Breast epithelium (tissue), 4 donors: ENCODE results near the gene BACH2. TPM values are rescaled to one million over a fixed set of nuclear protein-coding genes. Genes with fewer than 3 reads are reported as not detected.

Experiments used
- DNase-seq, 2 donors: peaks; one replicate each; pipeline ENCODE4 v3.0.0-alpha.2; 2019; ENCODE audit warnings: low spot score in 2 of 2
- H3K27ac ChIP-seq, 2 donors: fragments of 200-600 bp; sonication (generic) in 1 of 2; one replicate each; pipeline ENCODE4 v1.5.1; 2016 to 2019; ENCODE audit warnings: mild to moderate bottlenecking in 1 of 2
- H3K27me3 ChIP-seq, 2 donors: fragments of 200-600 bp; sonication (generic) in 1 of 2; one replicate each; pipeline versions ENCODE4 v1.5.1 to v1.6.0; 2017 to 2019; ENCODE audit warnings: control low read depth in 1 of 2, mild to moderate bottlenecking in 1 of 2
- H3K36me3 ChIP-seq: fragments of 200-600 bp; one replicate; pipeline ENCODE4 v1.5.1; 2019
- H3K4me1 ChIP-seq, 2 donors: fragments of 200-600 bp; sonication (generic); one replicate each; pipeline ENCODE4 v1.5.1; 2016 to 2019; ENCODE audit warnings: control low read depth in 1 of 2
- H3K4me3 ChIP-seq, 3 donors: fragments of 200-600 bp; sonication (generic); 1 replicate in 2 of 3; 2 replicates in 1 of 3; pipeline ENCODE4 v1.5.1; 2016 to 2019; ENCODE audit warnings: mild to moderate bottlenecking in 3 of 3, moderate library complexity in 2 of 3
- H3K9me3 ChIP-seq, 2 donors: fragments of 200-600 bp; sonication (generic) in 1 of 2; one replicate each; pipeline ENCODE4 v1.5.1; 2016 to 2019; ENCODE audit warnings: control low read depth in 1 of 2
- CTCF ChIP-seq, 3 donors: fragments of 450-650 bp; IDR thresholded peaks; one replicate each; pipeline ENCODE4 v1.5.1; 2016 to 2017; ENCODE audit warnings: antibody characterized with exemption in 3 of 3, mild to moderate bottlenecking in 3 of 3, moderate library complexity in 3 of 3
- POLR2A ChIP-seq: fragments of 450-650 bp; IDR thresholded peaks from one replicate; pipeline ENCODE4 v1.6.1; 2016; ENCODE audit warnings: antibody characterized with exemption, mild to moderate bottlenecking, moderate library complexity
- POLR2AphosphoS5 ChIP-seq, 3 donors: sonication (generic); formaldehyde crosslinking; IDR thresholded peaks; one replicate each; pipeline ENCODE4 v1.6.1; 2017; ENCODE audit warnings: antibody characterized with exemption in 3 of 3
- intact Hi-C: fragments of 100-400 bp; cut with DNase I; formaldehyde crosslinking; loops from one replicate; pipeline ENCODE4 v1.15.1; 2023; ENCODE audit warnings: low total_unique reads
- total RNA-seq, 3 donors: library from RNA; depleted of rRNA; stranded (reverse); fragments of >200 nt; gene quantifications; one replicate each; pipeline ENCODE4 v1.1.0, GENCODE V29; 2016

Gene BACH2
- total RNA-seq, 3 donors from 2014 or later: 6.2 to 13.8 (median 7.0) TPM

DNA sequence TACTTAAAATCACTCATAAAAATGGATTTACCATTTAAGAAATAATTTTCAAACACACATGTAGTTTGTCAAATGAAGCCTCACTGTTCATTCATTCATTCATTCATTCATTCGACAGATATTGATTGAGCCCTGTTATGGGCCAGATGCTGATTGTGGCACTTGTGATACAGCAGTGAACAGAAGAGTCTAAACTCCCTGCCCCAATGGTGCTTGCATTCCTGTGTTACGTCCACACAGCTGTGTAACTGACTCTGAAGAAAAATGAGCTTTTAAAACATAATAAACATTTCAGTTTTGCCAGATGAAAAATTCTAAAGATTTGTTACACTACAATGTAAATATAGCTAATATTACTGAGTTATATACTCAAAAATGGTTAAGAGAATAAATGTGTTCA lies 46.2 kb downstream of the BACH2 start:
- Histone ChIP-seq H3K4me1 (no peaks in the 10 kb centered on the region), H3K27ac (no peak overlapping the region), H3K9me3 (no peaks in the 10 kb centered on the region), H3K27me3 (no peaks in the 10 kb centered on the region), H3K4me3 (no peak overlapping the region), H3K36me3 (no peaks in the 10 kb centered on the region)
- TF ChIP-seq CTCF (IDR thresholded peaks at IDR 0.05) (no peak), POLR2A (no peak), POLR2AphosphoS5 (IDR thresholded peaks at IDR 0.05) (no peak)
- intact Hi-C loops: no loop called here
- DNase-seq: no peak

GRCh38 chr6:90249458-90249857 lies 47.2 kb downstream of the BACH2 start:
- Histone ChIP-seq H3K27me3 (no peaks in the 10 kb centered on the region), H3K9me3 (no peaks in the 10 kb centered on the region), H3K4me1 (no peaks in the 10 kb centered on the region), H3K27ac (no peak overlapping the region), H3K4me3 (no peak overlapping the region), H3K36me3 (no peaks in the 10 kb centered on the region)
- no peak for DNase-seq
- TF ChIP-seq POLR2AphosphoS5 (IDR thresholded peaks at IDR 0.05) (no peak), POLR2A (no peak), CTCF (IDR thresholded peaks at IDR 0.05) (no peak)
- intact Hi-C loops: no loop called here

GRCh38 chr6:90249034-90249433 lies 47.6 kb downstream of the BACH2 start:
- no peak for TF ChIP-seq CTCF (IDR thresholded peaks at IDR 0.05)
- no peak for TF ChIP-seq POLR2A
- no peak for TF ChIP-seq POLR2AphosphoS5 (IDR thresholded peaks at IDR 0.05)
- H3K4me3 ChIP-seq: no peak overlapping the region
- intact Hi-C loops: no loop called here

DNA sequence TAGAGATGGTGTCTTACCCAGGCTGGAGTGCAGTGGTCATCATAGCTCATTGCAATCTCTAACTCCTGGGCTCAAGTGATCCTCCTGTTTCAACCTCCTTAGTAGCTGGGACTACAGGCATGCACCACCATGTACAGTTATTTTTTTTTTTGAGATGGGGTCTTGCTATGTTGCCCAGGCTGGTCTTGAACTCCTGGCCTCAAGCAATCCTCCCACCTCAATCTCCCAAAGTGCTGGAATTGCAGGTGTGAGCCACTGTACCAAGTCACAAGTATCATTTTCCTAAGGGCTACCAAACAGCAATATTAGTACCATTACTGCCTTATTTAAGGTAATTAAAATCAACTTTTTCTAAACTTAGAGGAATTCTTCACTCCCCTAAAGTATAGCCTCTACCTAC lies 49.4 kb downstream of the BACH2 start:
- intact Hi-C loops: no loop called here
- no peak for TF ChIP-seq POLR2AphosphoS5 (IDR thresholded peaks at IDR 0.05)
- TF ChIP-seq POLR2A: no peak
- TF ChIP-seq CTCF (IDR thresholded peaks at IDR 0.05): no peak

More at GRCh38 chr6:90249034-90249433, 47.6 kb downstream of the BACH2 start:
- Histone ChIP-seq H3K27me3 (no peaks in the 10 kb centered on the region), H3K36me3 (no peaks in the 10 kb centered on the region), H3K27ac (no peak overlapping the region), H3K9me3 (no peaks in the 10 kb centered on the region), H3K4me1 (no peaks in the 10 kb centered on the region)
- no peak for DNase-seq

GRCh38 chr6:90241229-90241880 lies 55.3 kb downstream of the BACH2 start:
- DNase-seq: no peak
- H3K36me3 ChIP-seq: no peaks in the 10 kb centered on the region
- no peak overlapping the region for H3K27ac ChIP-seq
- H3K9me3 ChIP-seq: no peaks in the 10 kb centered on the region
- H3K4me1 ChIP-seq: no peaks in the 10 kb centered on the region
- no peaks in the 10 kb centered on the region for H3K27me3 ChIP-seq
- TF ChIP-seq POLR2A (no peak), CTCF (IDR thresholded peaks at IDR 0.05) (no peak), POLR2AphosphoS5 (IDR thresholded peaks at IDR 0.05) (no peak)
- intact Hi-C loops: no loop called here
- H3K4me3 ChIP-seq: no peak overlapping the region

More for the DNA sequence above, 49.4 kb downstream of the BACH2 start:
- Histone ChIP-seq H3K9me3 (no peaks in the 10 kb centered on the region), H3K36me3 (no peaks in the 10 kb centered on the region), H3K4me3 (no peak overlapping the region), H3K27ac (no peak overlapping the region), H3K4me1 (no peaks in the 10 kb centered on the region), H3K27me3 (no peaks in the 10 kb centered on the region)
- DNase-seq: no peak
